ENCODE data around the gene ETV5. TPM values are rescaled to one million over a fixed set of nuclear protein-coding genes. Genes with fewer than 3 reads are reported as not detected.
A peak's percentile ranks its signal among the peaks of the same experiment; 100 is the strongest.

Gene ETV5
- total and polyA plus RNA-seq, 9 of the 15 experiments (the other 6 are each of a cell fraction or from before 2014, with no cell fraction given) = 9.2 to 25.9 (median 15.9) TPM

GRCh38 chr3:186108941-186109865 is at the start of gene ETV5 (continued):
- TF ChIP-seq ZNF407 (IDR thresholded peaks at IDR 0.05; ENCODE audit: low read depth) (no peak), MLX (CRISPR knock-in tag; conservative IDR thresholded peaks at IDR 0.05) (no peak), ZNF431 (CRISPR knock-in tag; IDR thresholded peaks at IDR 0.05) (no peak), BHLHE40 (IDR thresholded peaks at IDR 0.05; ENCODE audit: low read length) (no peak), NFXL1 (CRISPR knock-in tag; IDR thresholded peaks at IDR 0.05) (no peak), SRF (CRISPR knock-in tag; IDR thresholded peaks at IDR 0.05) (no peak), RBM22 (IDR thresholded peaks at IDR 0.05; ENCODE audit: low read depth, low read length, poor library complexity, severe bottlenecking) (no peak), ZNF143 (CRISPR knock-in tag; IDR thresholded peaks at IDR 0.05) (no peak), PCBP1 (IDR thresholded peaks at IDR 0.05; ENCODE audit: low read depth, low read length, poor library complexity, severe bottlenecking) (peak; percentile 38)
- TF ChIP-seq, protein P1, sequence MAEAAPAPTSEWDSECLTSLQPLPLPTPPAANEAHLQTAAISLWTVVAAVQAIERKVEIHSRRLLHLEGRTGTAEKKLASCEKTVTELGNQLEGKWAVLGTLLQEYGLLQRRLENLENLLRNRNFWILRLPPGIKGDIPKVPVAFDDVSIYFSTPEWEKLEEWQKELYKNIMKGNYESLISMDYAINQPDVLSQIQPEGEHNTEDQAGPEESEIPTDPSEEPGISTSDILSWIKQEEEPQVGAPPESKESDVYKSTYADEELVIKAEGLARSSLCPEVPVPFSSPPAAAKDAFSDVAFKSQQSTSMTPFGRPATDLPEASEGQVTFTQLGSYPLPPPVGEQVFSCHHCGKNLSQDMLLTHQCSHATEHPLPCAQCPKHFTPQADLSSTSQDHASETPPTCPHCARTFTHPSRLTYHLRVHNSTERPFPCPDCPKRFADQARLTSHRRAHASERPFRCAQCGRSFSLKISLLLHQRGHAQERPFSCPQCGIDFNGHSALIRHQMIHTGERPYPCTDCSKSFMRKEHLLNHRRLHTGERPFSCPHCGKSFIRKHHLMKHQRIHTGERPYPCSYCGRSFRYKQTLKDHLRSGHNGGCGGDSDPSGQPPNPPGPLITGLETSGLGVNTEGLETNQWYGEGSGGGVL (CRISPR knock-in tag; IDR thresholded peaks at IDR 0.05) = no peak
- TF ChIP-seq, protein P2, sequence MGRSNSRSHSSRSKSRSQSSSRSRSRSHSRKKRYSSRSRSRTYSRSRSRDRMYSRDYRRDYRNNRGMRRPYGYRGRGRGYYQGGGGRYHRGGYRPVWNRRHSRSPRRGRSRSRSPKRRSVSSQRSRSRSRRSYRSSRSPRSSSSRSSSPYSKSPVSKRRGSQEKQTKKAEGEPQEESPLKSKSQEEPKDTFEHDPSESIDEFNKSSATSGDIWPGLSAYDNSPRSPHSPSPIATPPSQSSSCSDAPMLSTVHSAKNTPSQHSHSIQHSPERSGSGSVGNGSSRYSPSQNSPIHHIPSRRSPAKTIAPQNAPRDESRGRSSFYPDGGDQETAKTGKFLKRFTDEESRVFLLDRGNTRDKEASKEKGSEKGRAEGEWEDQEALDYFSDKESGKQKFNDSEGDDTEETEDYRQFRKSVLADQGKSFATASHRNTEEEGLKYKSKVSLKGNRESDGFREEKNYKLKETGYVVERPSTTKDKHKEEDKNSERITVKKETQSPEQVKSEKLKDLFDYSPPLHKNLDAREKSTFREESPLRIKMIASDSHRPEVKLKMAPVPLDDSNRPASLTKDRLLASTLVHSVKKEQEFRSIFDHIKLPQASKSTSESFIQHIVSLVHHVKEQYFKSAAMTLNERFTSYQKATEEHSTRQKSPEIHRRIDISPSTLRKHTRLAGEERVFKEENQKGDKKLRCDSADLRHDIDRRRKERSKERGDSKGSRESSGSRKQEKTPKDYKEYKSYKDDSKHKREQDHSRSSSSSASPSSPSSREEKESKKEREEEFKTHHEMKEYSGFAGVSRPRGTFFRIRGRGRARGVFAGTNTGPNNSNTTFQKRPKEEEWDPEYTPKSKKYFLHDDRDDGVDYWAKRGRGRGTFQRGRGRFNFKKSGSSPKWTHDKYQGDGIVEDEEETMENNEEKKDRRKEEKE (IDR thresholded peaks at IDR 0.05; ENCODE audit: borderline replicate concordance in 1 of 2, control insufficient read depth in 1 of 2, low read depth in 2 of 2, low read length in 1 of 2) = no peak

All from K562 (cell line).